ENCODE results near the gene ARL4C.

ARL4C gene

DNA sequence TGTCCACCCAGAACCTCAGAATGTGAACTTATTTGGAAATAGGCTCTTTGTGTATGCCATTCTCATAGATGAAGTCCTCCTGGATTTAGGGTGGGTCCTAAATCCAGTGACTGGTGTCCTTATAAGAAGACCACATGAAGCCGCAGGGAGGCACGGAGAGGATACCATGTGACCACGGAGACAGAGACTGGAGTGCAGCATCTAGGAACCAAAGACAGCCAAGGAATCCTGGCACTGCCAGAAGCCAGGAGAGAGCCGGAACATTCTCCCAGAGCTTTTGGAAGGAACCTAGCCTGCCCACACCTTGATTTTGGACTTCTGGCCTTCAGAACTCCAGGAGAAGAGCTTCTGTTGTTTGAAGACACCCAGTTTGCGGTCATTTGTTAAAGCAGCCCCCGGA lies 49.7 kb downstream of the ARL4C start:
- POLR2A ChIA-PET = no interaction called here
- TF ChIP-seq ARNT (IDR thresholded peaks at IDR 0.05) = no peak
- TF ChIP-seq BHLHE40 (IDR thresholded peaks at IDR 0.05; ENCODE audit: borderline replicate concordance) = no peak
- TF ChIP-seq ELF4 (IDR thresholded peaks at IDR 0.05) = no peak
- TF ChIP-seq LEF1 (IDR thresholded peaks at IDR 0.05; ENCODE audit: borderline replicate concordance) = no peak
- TF ChIP-seq SUZ12 (IDR thresholded peaks at IDR 0.05) = no peak
- TF ChIP-seq HDGF (IDR thresholded peaks at IDR 0.05; ENCODE audit: borderline replicate concordance) = no peak
- TF ChIP-seq FOXK2 (IDR thresholded peaks at IDR 0.05) = no peak
- no peak for TF ChIP-seq CTBP1 (IDR thresholded peaks at IDR 0.05; ENCODE audit: borderline replicate concordance)
- TF ChIP-seq L3MBTL2 (conservative IDR thresholded peaks at IDR 0.05) = no peak
- TF ChIP-seq FOXM1 (IDR thresholded peaks at IDR 0.05; ENCODE audit: borderline replicate concordance) = no peak
- TF ChIP-seq NFRKB (IDR thresholded peaks at IDR 0.05) = no peak
- TF ChIP-seq, protein P1, sequence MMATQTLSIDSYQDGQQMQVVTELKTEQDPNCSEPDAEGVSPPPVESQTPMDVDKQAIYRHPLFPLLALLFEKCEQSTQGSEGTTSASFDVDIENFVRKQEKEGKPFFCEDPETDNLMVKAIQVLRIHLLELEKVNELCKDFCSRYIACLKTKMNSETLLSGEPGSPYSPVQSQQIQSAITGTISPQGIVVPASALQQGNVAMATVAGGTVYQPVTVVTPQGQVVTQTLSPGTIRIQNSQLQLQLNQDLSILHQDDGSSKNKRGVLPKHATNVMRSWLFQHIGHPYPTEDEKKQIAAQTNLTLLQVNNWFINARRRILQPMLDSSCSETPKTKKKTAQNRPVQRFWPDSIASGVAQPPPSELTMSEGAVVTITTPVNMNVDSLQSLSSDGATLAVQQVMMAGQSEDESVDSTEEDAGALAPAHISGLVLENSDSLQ (IDR thresholded peaks at IDR 0.05) = no peak
- no peak for TF ChIP-seq TARDBP (IDR thresholded peaks at IDR 0.05)
- TF ChIP-seq ZNF384 (IDR thresholded peaks at IDR 0.05) = no peak
- TF ChIP-seq FOXA1 (IDR thresholded peaks at IDR 0.05) = no peak
- TF ChIP-seq SP1 (IDR thresholded peaks at IDR 0.05) = no peak
- CTCF ChIA-PET = no interaction called here

DNA sequence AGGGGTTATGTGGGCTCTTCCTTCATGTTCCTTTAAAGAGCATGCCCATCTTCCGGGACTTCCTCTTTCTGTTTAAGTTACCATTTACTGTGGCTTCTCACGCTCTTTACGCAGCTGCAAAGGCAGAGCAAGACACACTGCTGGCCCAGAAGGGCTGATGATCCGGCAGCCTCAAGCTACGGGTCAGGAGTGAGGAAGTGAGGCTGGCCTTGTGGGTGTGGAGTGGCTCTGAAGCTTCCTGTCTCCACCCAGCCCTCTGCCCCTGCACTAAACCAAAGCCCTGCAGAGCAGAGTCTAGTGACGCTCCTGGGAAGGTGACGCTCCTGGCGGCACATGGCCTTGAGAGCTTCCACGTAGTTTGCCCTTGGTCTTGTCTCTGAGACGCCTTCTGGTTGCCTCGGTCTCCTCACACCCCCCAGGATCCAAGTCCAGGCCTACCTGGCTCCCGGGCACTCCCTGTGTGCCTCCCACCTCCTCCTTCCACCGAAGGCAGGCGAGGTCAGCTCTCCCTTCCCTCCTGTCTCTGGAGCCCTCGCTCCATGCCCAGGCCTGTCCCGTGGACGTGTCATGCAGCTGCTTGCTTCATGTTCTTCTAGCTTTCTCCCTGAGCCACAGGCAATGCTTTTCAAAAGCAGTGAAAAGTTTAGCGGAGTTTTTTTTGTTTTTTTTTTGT lies 50.3 kb downstream of the ARL4C start:
- TF ChIP-seq ELF4 (IDR thresholded peaks at IDR 0.05) = no peak
- TF ChIP-seq ZNF384 (IDR thresholded peaks at IDR 0.05) = no peak
- TF ChIP-seq ARNT (IDR thresholded peaks at IDR 0.05) = no peak
- TF ChIP-seq, protein P1 (IDR thresholded peaks at IDR 0.05) = no peak
- no peak for TF ChIP-seq HDGF (IDR thresholded peaks at IDR 0.05; ENCODE audit: borderline replicate concordance)
- DNase-seq (ENCODE audit: extremely low spot score) = no peak
- ChIA-PET CTCF (interaction anchor here (0.6 kb wide), 1 partner anchor 296 kb away, joined by 3 read pairs; no protein-coding TSS in a partner anchor), POLR2A (no interaction called here)

More for the DNA sequence above, 49.7 kb downstream of the ARL4C start:
- DNase-seq (ENCODE audit: extremely low spot score) = no peak

DNA sequence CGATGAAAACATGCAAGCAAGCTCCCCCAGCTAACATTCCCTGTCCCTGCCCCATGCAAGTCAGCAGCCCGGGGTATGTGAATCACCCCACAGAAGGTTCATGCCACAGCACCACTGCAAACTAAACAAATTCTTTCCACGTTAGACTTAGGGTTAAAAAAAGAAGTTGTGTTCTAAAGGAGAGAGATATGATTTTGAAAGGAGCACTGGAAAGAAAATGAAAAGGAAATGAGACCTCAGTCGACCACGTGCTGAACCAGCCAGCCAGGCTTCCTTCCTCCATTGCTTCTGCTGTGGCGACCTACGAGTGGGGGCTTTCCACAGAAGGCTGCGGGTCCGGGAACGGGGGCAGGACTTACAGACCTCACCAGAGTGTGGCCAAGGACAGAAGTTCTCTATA lies 52.0 kb downstream of the ARL4C start:
- ChIA-PET POLR2A (no interaction called here), CTCF (no interaction called here)
- DNase-seq (ENCODE audit: extremely low spot score) = no peak
- TF ChIP-seq, protein P1 (IDR thresholded peaks at IDR 0.05) = no peak
- TF ChIP-seq NFRKB (IDR thresholded peaks at IDR 0.05) (no peak), ELF4 (IDR thresholded peaks at IDR 0.05) (no peak), ZNF384 (IDR thresholded peaks at IDR 0.05) (no peak), SUZ12 (IDR thresholded peaks at IDR 0.05) (no peak), FOXM1 (IDR thresholded peaks at IDR 0.05; ENCODE audit: borderline replicate concordance) (no peak), CTBP1 (IDR thresholded peaks at IDR 0.05; ENCODE audit: borderline replicate concordance) (no peak), HDGF (IDR thresholded peaks at IDR 0.05; ENCODE audit: borderline replicate concordance) (no peak), FOXA1 (IDR thresholded peaks at IDR 0.05) (no peak), TARDBP (IDR thresholded peaks at IDR 0.05) (no peak), L3MBTL2 (conservative IDR thresholded peaks at IDR 0.05) (no peak), ARNT (IDR thresholded peaks at IDR 0.05) (no peak)

DNA sequence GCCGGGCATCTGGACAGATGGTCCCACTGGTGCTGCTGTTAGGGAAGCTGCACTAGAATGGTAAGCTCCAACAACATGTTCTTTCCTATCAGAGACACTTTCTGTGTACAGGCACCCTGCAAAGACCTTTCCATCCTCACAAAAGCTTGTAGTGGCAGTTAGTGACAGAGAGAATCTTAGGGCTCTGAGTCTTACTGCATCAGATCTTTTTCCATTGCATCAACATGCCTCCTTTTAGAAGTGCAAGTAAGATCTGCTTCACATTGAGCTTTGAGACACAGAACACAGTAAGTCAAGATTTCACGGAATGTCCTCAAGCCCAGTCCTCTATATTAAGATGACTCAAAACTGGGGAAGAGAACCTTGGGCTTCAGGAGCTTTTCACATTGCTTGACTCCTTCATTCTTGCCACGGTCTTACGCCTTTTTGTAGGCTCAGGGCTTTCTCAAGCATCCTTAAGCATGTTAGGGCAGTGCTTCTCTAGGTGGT lies 52.6 kb downstream of the ARL4C start:
- CTCF ChIA-PET = no interaction called here
- TF ChIP-seq ARNT (IDR thresholded peaks at IDR 0.05) = no peak
- TF ChIP-seq ELF4 (IDR thresholded peaks at IDR 0.05) = no peak
- no peak for TF ChIP-seq NFRKB (IDR thresholded peaks at IDR 0.05)
- TF ChIP-seq, protein P1 (IDR thresholded peaks at IDR 0.05) = no peak
- TF ChIP-seq HDGF (IDR thresholded peaks at IDR 0.05; ENCODE audit: borderline replicate concordance) = no peak
- TF ChIP-seq SUZ12 (IDR thresholded peaks at IDR 0.05) = no peak
- no peak for TF ChIP-seq SP1 (IDR thresholded peaks at IDR 0.05)
- TF ChIP-seq FOXK2 (IDR thresholded peaks at IDR 0.05) = no peak
- no peak for TF ChIP-seq L3MBTL2 (conservative IDR thresholded peaks at IDR 0.05)
- no peak for TF ChIP-seq FOXA1 (IDR thresholded peaks at IDR 0.05)
- no peak for TF ChIP-seq ZNF384 (IDR thresholded peaks at IDR 0.05)
- POLR2A ChIA-PET = no interaction called here
- no peak for DNase-seq (ENCODE audit: extremely low spot score)

All from HEK293T (cell line).